Breast epithelium (tissue), 3 donors: ENCODE measurements around the gene ENPP6.

Source experiments
- CTCF ChIP-seq, 3 donors: fragments of 450-650 bp; IDR thresholded peaks; one replicate each; pipeline ENCODE4 v1.5.1; 2016 to 2017; ENCODE audit warnings: antibody characterized with exemption in 3 of 3, mild to moderate bottlenecking in 3 of 3, moderate library complexity in 3 of 3
- POLR2A ChIP-seq: fragments of 450-650 bp; IDR thresholded peaks from one replicate; pipeline ENCODE4 v1.6.1; 2016; ENCODE audit warnings: antibody characterized with exemption, mild to moderate bottlenecking, moderate library complexity
- POLR2AphosphoS5 ChIP-seq, 3 donors: sonication (generic); formaldehyde crosslinking; IDR thresholded peaks; one replicate each; pipeline ENCODE4 v1.6.1; 2017; ENCODE audit warnings: antibody characterized with exemption in 3 of 3

DNA sequence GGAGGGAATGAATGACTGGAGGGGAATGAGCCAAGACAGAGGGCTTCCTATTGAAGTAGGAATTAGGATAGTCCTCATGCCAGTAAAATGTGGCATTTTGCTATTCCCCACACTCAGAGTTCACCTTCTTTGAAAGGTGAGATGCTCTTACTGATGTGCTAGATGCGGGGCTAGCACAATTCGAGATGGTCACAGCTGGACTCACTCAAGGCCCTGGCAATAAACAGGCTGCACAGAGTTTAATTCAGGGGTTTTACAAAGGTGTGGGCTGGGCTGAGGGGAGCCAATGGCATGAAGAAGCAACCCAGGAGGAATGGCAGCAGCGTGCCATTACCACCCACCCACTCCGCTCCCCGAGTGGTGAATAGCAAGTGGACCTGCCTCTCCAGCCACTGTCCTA lies 55.1 kb downstream of the ENPP6 start:
- TF ChIP-seq POLR2AphosphoS5 (IDR thresholded peaks at IDR 0.05) (no peak), CTCF (IDR thresholded peaks at IDR 0.05) (no peak), POLR2A (no peak)
